ENCODE results near the gene BCAS4. TPM values are rescaled to one million over a fixed set of nuclear protein-coding genes. Genes with fewer than 3 reads are reported as not detected.

Gene BCAS4
- total RNA-seq, 6 experiments from 2014 or later = 0.31 to 1.4 (median 0.60) TPM

- no peak for DNase-seq
- peaks cover 0 to 11% (median 2%) of the 10 kb centered on the region in 4 donors for H3K4me1 ChIP-seq
- no peak for TF ChIP-seq POLR2A (IDR thresholded peaks at IDR 0.05)
- no peaks in the 10 kb centered on the region for H3K36me3 ChIP-seq
- H3K27ac ChIP-seq = no peak overlapping the region
- no peak overlapping the region for H3K4me3 ChIP-seq
- H3K9me3 ChIP-seq = no peaks in the 10 kb centered on the region
- intact Hi-C loops (cut with DNase I) = no loop called here
- ATAC-seq = no peak
- WGBS (ENCODE audit: insufficient coverage, low coverage, low lambda C conversion rate, missing lambda C conversion rate) = 100% methylated on average over 1 of the region's 2 CpGs
- no peaks in the 10 kb centered on the region for H3K27me3 ChIP-seq
These were observed 7.7 kb upstream of the BCAS4 start for GRCh38 chr20:50787181-50787580.

- Histone ChIP-seq H3K27me3 (no peaks in the 10 kb centered on the region), H3K9me3 (no peaks in the 10 kb centered on the region), H3K4me3 (no peak overlapping the region), H3K36me3 (no peaks in the 10 kb centered on the region), H3K4me1 (peaks cover 0 to 11% (median 2%) of the 10 kb centered on the region in 4 donors), H3K27ac (peak overlapping the region in 1 of 3 donors; percentile 23)
- peak in 1 of 3 donors; percentile 58 for DNase-seq
- WGBS (ENCODE audit: insufficient coverage, low coverage, low lambda C conversion rate, missing lambda C conversion rate) = 38% methylated on average over 16 of the region's 18 CpGs
- intact Hi-C loops (cut with DNase I) = no loop called here
- peak; percentile 62 to 74 (median 64) for ATAC-seq
- TF ChIP-seq CTCF (IDR thresholded peaks at IDR 0.05) (peak; percentile 36 to 64 (median 51)), POLR2A (IDR thresholded peaks at IDR 0.05) (no peak)
These were observed 6.5 kb upstream of the BCAS4 start for GRCh38 chr20:50788045-50788991.

GRCh38 chr20:50789968-50790650 lies 4.8 kb upstream of the BCAS4 start:
- 69% methylated on average over 7 of the region's 11 CpGs for WGBS (ENCODE audit: insufficient coverage, low coverage, low lambda C conversion rate, missing lambda C conversion rate)
- peak overlapping the region in 2 of 3 donors; percentile 6 to 60 for H3K27ac ChIP-seq
- peaks cover 0 to 12% (median 5%) of the 10 kb centered on the region in 4 donors for H3K4me1 ChIP-seq
- no peak for TF ChIP-seq POLR2A (IDR thresholded peaks at IDR 0.05)
- no peak for TF ChIP-seq CTCF (IDR thresholded peaks at IDR 0.05)
- no peaks in the 10 kb centered on the region for H3K9me3 ChIP-seq
- H3K36me3 ChIP-seq = no peaks in the 10 kb centered on the region
- no peaks in the 10 kb centered on the region for H3K27me3 ChIP-seq
- no peak for DNase-seq
- H3K4me3 ChIP-seq = no peak overlapping the region
- intact Hi-C loops (cut with DNase I) = no loop called here
- ATAC-seq = no peak

- TF ChIP-seq CTCF (IDR thresholded peaks at IDR 0.05) = peak; percentile 71 to 88 (median 80)
- TF ChIP-seq POLR2A (IDR thresholded peaks at IDR 0.05) = peak; percentile 10
- ATAC-seq (peak; percentile 86 to 89 (median 88)), DNase-seq (peak; percentile 86 to 91 (median 90))
- WGBS (ENCODE audit: insufficient coverage, low coverage, low lambda C conversion rate, missing lambda C conversion rate) = 17% methylated on average over 7 of the region's 23 CpGs
- Histone ChIP-seq H3K27ac (peak overlapping the region in 2 of 3 donors; percentile 6 to 60), H3K9me3 (no peaks in the 10 kb centered on the region), H3K36me3 (no peaks in the 10 kb centered on the region), H3K4me1 (peaks cover 0 to 12% (median 5%) of the 10 kb centered on the region in 4 donors), H3K27me3 (no peaks in the 10 kb centered on the region), H3K4me3 (no peak overlapping the region)
- intact Hi-C loops (cut with DNase I) = no loop called here
These were observed 4.1 kb upstream of the BCAS4 start for GRCh38 chr20:50790651-50791277.

All from right lobe of liver (tissue), 6 donors.